Skin epidermis (tissue), 12 donors: ENCODE results near the gene FAM180B.
"Not testable (repeated sequence)": the region's sequence is repeated elsewhere in the genome, so short reads cannot be mapped to it uniquely, and the experiment has no call there.

Experiments used
- H3K27ac ChIP-seq, 21 experiments: fragments of 200-600 bp; sonication (generic) in 11 of 21; one replicate each; pipeline ENCODE4 v1.5.0; 2020; ENCODE audit warnings: mild to moderate bottlenecking in 3 of 21, inconsistent platforms in 2 of 21, moderate library complexity in 2 of 21
- H3K4me3 ChIP-seq, 7 experiments: fragments of 200-600 bp; sonication (generic) in 2 of 7; one replicate each; pipeline ENCODE4 v1.5.0; 2020; ENCODE audit warnings: inconsistent platforms in 2 of 7, mild to moderate bottlenecking in 2 of 7, moderate library complexity in 1 of 7

Gene FAM180B

GRCh38 chr11:47586098-47586855 lies at the start of gene FAM180B:
Gene FAM180B, plus strand, starts transcription at chr11:47586678. Its CDS starts 91 bp downstream, at chr11:47586769.
- peak within 1 kb of the TSS in 1 of 7 experiments; percentile 25 for H3K4me3 ChIP-seq
- peak within 1 kb of the TSS in 17 of 21 experiments; percentile 11 to 73 (median 55) for H3K27ac ChIP-seq

- Histone ChIP-seq H3K4me3 (no peak overlapping the region), H3K27ac (no peak overlapping the region)
These were observed 49.6 kb upstream of the FAM180B start for GRCh38 chr11:47536915-47537314.

GRCh38 chr11:47538741-47539565 lies 47.5 kb upstream of the FAM180B start:
- no peak overlapping the region for H3K4me3 ChIP-seq
- H3K27ac ChIP-seq: peak overlapping the region in 4 of 21 experiments; percentile 3 to 46 (median 22)

- no peak overlapping the region for H3K4me3 ChIP-seq
- peak overlapping the region in 6 of 21 experiments; percentile 1 to 78 (median 38) for H3K27ac ChIP-seq
These were observed 46.8 kb upstream of the FAM180B start for GRCh38 chr11:47539681-47540039.

- peak overlapping the region in 6 of 21 experiments; percentile 1 to 78 (median 50) for H3K27ac ChIP-seq
- no peak overlapping the region for H3K4me3 ChIP-seq
These were observed 45.4 kb upstream of the FAM180B start for GRCh38 chr11:47541070-47541469.

GRCh38 chr11:47545298-47545697 lies 41.2 kb upstream of the FAM180B start:
- no peak overlapping the region for H3K27ac ChIP-seq

GRCh38 chr11:47546274-47546673 lies 40.2 kb upstream of the FAM180B start:
- not testable (repeated sequence) for H3K4me3 ChIP-seq, H3K27ac ChIP-seq

More at GRCh38 chr11:47545298-47545697, 41.2 kb upstream of the FAM180B start:
- H3K4me3 ChIP-seq: no peak overlapping the region

GRCh38 chr11:47550288-47551047 lies 36.0 kb upstream of the FAM180B start:
- peak overlapping the region in 3 of 21 experiments; percentile 20 to 97 (median 96) for H3K27ac ChIP-seq
- no peak overlapping the region for H3K4me3 ChIP-seq

GRCh38 chr11:47551086-47551485 lies 35.4 kb upstream of the FAM180B start:
- Histone ChIP-seq H3K27ac (peak overlapping the region in 10 of 21 experiments; percentile 20 to 98 (median 96)), H3K4me3 (peak overlapping the region in 3 of 7 experiments; percentile 92 to 96 (median 95))

GRCh38 chr11:47552056-47552565 lies 34.4 kb upstream of the FAM180B start:
- Histone ChIP-seq H3K4me3 (peak overlapping the region; percentile 92 to 100 (median 96)), H3K27ac (peak overlapping the region; percentile 81 to 98 (median 95))

GRCh38 chr11:47552566-47553405 lies 33.7 kb upstream of the FAM180B start, which contains the start of gene CELF1:
Gene CELF1, minus strand, starts transcription at chr11:47553132. Its CDS starts 53,609 bp downstream, at chr11:47499523.
- Histone ChIP-seq H3K4me3 (peak within 1 kb of the TSS; percentile 92 to 100 (median 96)), H3K27ac (peak within 1 kb of the TSS; percentile 81 to 98 (median 95))

GRCh38 chr11:47553406-47553743 lies 33.1 kb upstream of the FAM180B start:
- Histone ChIP-seq H3K4me3 (peak overlapping the region; percentile 92 to 100 (median 96)), H3K27ac (peak overlapping the region in 18 of 21 experiments; percentile 62 to 98 (median 95))

- not testable (repeated sequence) for H3K27ac ChIP-seq, H3K4me3 ChIP-seq
These were observed 29.5 kb upstream of the FAM180B start for GRCh38 chr11:47557004-47557403.

GRCh38 chr11:47558695-47559094 lies 27.8 kb upstream of the FAM180B start:
- H3K4me3 ChIP-seq: no peak overlapping the region
- no peak overlapping the region for H3K27ac ChIP-seq

GRCh38 chr11:47560426-47560825 lies 26.1 kb upstream of the FAM180B start:
- Histone ChIP-seq H3K4me3 (no peak overlapping the region), H3K27ac (no peak overlapping the region)

- not testable (repeated sequence) for H3K4me3 ChIP-seq, H3K27ac ChIP-seq
These were observed 24.1 kb upstream of the FAM180B start for GRCh38 chr11:47562393-47562792.

GRCh38 chr11:47564366-47564765 lies 22.1 kb upstream of the FAM180B start:
- peak overlapping the region in 2 of 21 experiments; percentile 84 to 96 for H3K27ac ChIP-seq
- not testable (repeated sequence) for H3K4me3 ChIP-seq

- peak overlapping the region; percentile 69 to 95 (median 84) for H3K4me3 ChIP-seq
These were observed 21.5 kb upstream of the FAM180B start for GRCh38 chr11:47564933-47565339.

More at GRCh38 chr11:47564933-47565339, 21.5 kb upstream of the FAM180B start:
- H3K27ac ChIP-seq: peak overlapping the region; percentile 31 to 96 (median 89)
